Adipocyte (in vitro differentiated cells): ENCODE measurements around the gene CTXND2.
"Not testable (repeated sequence)": the region's sequence is repeated elsewhere in the genome, so short reads cannot be mapped to it uniquely, and the experiment has no call there.

Experiments
- DNase-seq: peaks from one replicate; pipeline ENCODE4 v3.0.0-alpha.2; 2015; ENCODE audit warnings: low read depth
- H3K27me3 ChIP-seq: replicated peaks from 2 replicates; pipeline ENCODE4 v1.7.0; 2013; ENCODE audit warnings: mild to moderate bottlenecking, low read length, moderate library complexity; ENCODE audit not compliant: control insufficient read depth, insufficient read depth
- H3K36me3 ChIP-seq: 2 replicates; pipeline ENCODE4 v1.7.0; 2013; ENCODE audit warnings: low read length, mild to moderate bottlenecking, moderate library complexity; ENCODE audit not compliant: control insufficient read depth, insufficient read depth, severe bottlenecking
- H3K4me1 ChIP-seq: 2 replicates; pipeline ENCODE4 v1.7.0; 2013; ENCODE audit warnings: mild to moderate bottlenecking, low read length, moderate library complexity; ENCODE audit not compliant: control insufficient read depth, insufficient read depth
- H3K4me3 ChIP-seq: 2 replicates; pipeline ENCODE4 v1.7.0; 2013; ENCODE audit warnings: mild to moderate bottlenecking, low read length, moderate library complexity
- H3K9ac ChIP-seq: 2 replicates; pipeline ENCODE4 v1.7.0; 2013; ENCODE audit warnings: mild to moderate bottlenecking, low read length, moderate library complexity
- H3K9me3 ChIP-seq: 2 replicates; pipeline ENCODE4 v1.7.0; 2013; ENCODE audit warnings: mild to moderate bottlenecking, low read length, moderate library complexity; ENCODE audit not compliant: control insufficient read depth

Gene CTXND2

GRCh38 chr1:150895618-150896017 is 8.7 kb downstream of the CTXND2 start:
- no peak overlapping the region for H3K9ac ChIP-seq
- no peak overlapping the region for H3K4me3 ChIP-seq
- no peaks in the 10 kb centered on the region for H3K36me3 ChIP-seq
- H3K27me3 ChIP-seq = no peaks in the 10 kb centered on the region
- peaks cover 10% of the 10 kb centered on the region for H3K4me1 ChIP-seq
- DNase-seq = peak; percentile 29
- H3K9me3 ChIP-seq = no peaks in the 10 kb centered on the region

- not testable (repeated sequence) for H3K4me1 ChIP-seq, H3K9ac ChIP-seq, H3K9me3 ChIP-seq, H3K4me3 ChIP-seq, H3K27me3 ChIP-seq, DNase-seq, H3K36me3 ChIP-seq
Measured at GRCh38 chr1:150899795-150900194, 12.9 kb downstream of the CTXND2 start.

DNA sequence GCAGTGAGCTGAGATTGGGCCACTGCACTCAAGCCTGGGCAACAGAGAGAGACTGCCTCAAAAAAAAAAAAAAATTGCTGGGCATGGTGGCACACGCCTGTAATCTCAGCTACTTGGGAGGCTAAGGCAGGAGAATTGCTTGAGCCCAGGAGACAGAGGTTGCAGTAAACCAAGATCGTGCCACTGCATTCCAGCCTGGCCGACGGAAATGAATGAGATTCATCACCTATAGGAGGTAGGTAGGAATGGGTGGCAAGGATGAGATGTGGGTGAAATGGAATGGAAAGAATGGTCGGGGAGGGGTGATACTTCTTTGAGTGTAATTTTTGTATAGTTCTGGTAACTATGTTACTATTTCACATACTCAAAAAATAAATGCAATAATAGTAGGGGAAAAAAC is 15.4 kb downstream of the CTXND2 start:
- Histone ChIP-seq H3K9me3 (no peaks in the 10 kb centered on the region), H3K9ac (no peak overlapping the region), H3K4me1 (no peaks in the 10 kb centered on the region), H3K36me3 (no peaks in the 10 kb centered on the region), H3K27me3 (no peaks in the 10 kb centered on the region), H3K4me3 (no peak overlapping the region)
- no peak for DNase-seq

GRCh38 chr1:150902751-150903150 is 15.8 kb downstream of the CTXND2 start:
- Histone ChIP-seq H3K36me3 (no peaks in the 10 kb centered on the region), H3K4me3 (no peak overlapping the region), H3K9ac (no peak overlapping the region), H3K4me1 (no peaks in the 10 kb centered on the region), H3K9me3 (no peaks in the 10 kb centered on the region), H3K27me3 (no peaks in the 10 kb centered on the region)
- no peak for DNase-seq

GRCh38 chr1:150905301-150905700 is 18.4 kb downstream of the CTXND2 start:
- no peak for DNase-seq
- Histone ChIP-seq H3K9ac (no peak overlapping the region), H3K27me3 (no peaks in the 10 kb centered on the region), H3K4me3 (no peak overlapping the region), H3K36me3 (no peaks in the 10 kb centered on the region), H3K4me1 (no peaks in the 10 kb centered on the region), H3K9me3 (no peaks in the 10 kb centered on the region)

DNA sequence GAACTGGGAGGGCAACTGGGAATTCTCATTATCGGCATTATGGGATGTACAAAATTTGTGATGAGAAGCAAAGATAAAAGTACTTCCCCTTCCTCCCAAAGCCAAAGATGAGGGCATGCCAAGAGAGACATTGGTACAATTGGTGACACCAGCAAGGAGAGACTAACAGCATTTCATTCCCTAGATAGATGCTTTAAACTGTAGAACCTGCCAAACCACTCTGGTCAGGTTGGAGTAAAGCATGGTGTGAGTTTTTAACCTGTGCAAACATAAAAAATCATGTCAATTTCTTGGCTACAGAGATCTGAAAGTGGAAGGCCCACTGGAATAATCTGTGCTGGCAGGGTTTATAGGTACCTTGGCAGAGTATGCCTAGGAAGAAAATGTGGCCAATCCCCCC is 19.4 kb downstream of the CTXND2 start:
- Histone ChIP-seq H3K27me3 (no peaks in the 10 kb centered on the region), H3K4me3 (no peak overlapping the region), H3K4me1 (no peaks in the 10 kb centered on the region), H3K9ac (no peak overlapping the region), H3K9me3 (no peaks in the 10 kb centered on the region), H3K36me3 (no peaks in the 10 kb centered on the region)
- no peak for DNase-seq

GRCh38 chr1:150906813-150907212 is 19.9 kb downstream of the CTXND2 start:
- Histone ChIP-seq H3K27me3 (no peaks in the 10 kb centered on the region), H3K4me1 (no peaks in the 10 kb centered on the region), H3K9ac (no peak overlapping the region), H3K4me3 (no peak overlapping the region), H3K9me3 (no peaks in the 10 kb centered on the region), H3K36me3 (no peaks in the 10 kb centered on the region)
- no peak for DNase-seq

GRCh38 chr1:150909585-150910180 is 22.7 kb downstream of the CTXND2 start:
- no peak overlapping the region for H3K4me3 ChIP-seq
- H3K36me3 ChIP-seq = no peaks in the 10 kb centered on the region
- H3K27me3 ChIP-seq = no peaks in the 10 kb centered on the region
- DNase-seq = no peak
- no peaks in the 10 kb centered on the region for H3K9me3 ChIP-seq
- no peaks in the 10 kb centered on the region for H3K4me1 ChIP-seq
- no peak overlapping the region for H3K9ac ChIP-seq

GRCh38 chr1:150912623-150913022 is 25.7 kb downstream of the CTXND2 start:
- Histone ChIP-seq H3K4me1 (no peaks in the 10 kb centered on the region), H3K27me3 (no peaks in the 10 kb centered on the region), H3K4me3 (no peak overlapping the region), H3K9ac (no peak overlapping the region), H3K9me3 (no peaks in the 10 kb centered on the region), H3K36me3 (no peaks in the 10 kb centered on the region)
- no peak for DNase-seq

GRCh38 chr1:150917387-150917786 is 30.5 kb downstream of the CTXND2 start:
- H3K36me3 ChIP-seq = no peaks in the 10 kb centered on the region
- no peak overlapping the region for H3K9ac ChIP-seq
- H3K9me3 ChIP-seq = no peaks in the 10 kb centered on the region
- no peaks in the 10 kb centered on the region for H3K4me1 ChIP-seq
- H3K4me3 ChIP-seq = no peak overlapping the region
- H3K27me3 ChIP-seq = no peaks in the 10 kb centered on the region
- DNase-seq = no peak

- no peak overlapping the region for H3K9ac ChIP-seq
- H3K27me3 ChIP-seq = no peaks in the 10 kb centered on the region
- H3K9me3 ChIP-seq = no peaks in the 10 kb centered on the region
- peak; percentile 93 for DNase-seq
- no peaks in the 10 kb centered on the region for H3K36me3 ChIP-seq
- H3K4me1 ChIP-seq = peaks cover 13% of the 10 kb centered on the region
- H3K4me3 ChIP-seq = no peak overlapping the region
Measured at GRCh38 chr1:150922519-150922975, 35.6 kb downstream of the CTXND2 start.

- H3K4me1 ChIP-seq = peaks cover 20% of the 10 kb centered on the region
- no peak overlapping the region for H3K9ac ChIP-seq
- H3K27me3 ChIP-seq = no peaks in the 10 kb centered on the region
- peaks cover 11% of the 10 kb centered on the region for H3K36me3 ChIP-seq
- H3K4me3 ChIP-seq = peak overlapping the region; percentile 97
- no peaks in the 10 kb centered on the region for H3K9me3 ChIP-seq
- no peak for DNase-seq
Measured at GRCh38 chr1:150925080-150925479, 38.1 kb downstream of the CTXND2 start.
